Parathyroid adenoma (tissue), 2 donors: ENCODE results near the gene GPX5.

Experiments
- H2AFZ ChIP-seq: fragments of 300-600 bp; sonication (generic); one replicate; pipeline ENCODE4 v1.7.0; 2017; ENCODE audit warnings: antibody characterized with exemption, mild to moderate bottlenecking
- H3K27ac ChIP-seq: fragments of 300-600 bp; sonication (generic); one replicate; pipeline ENCODE4 v1.7.0; 2017
- H3K27me3 ChIP-seq: fragments of 300-600 bp; sonication (generic); one replicate; pipeline ENCODE4 v1.7.0; 2017; ENCODE audit warnings: low read length; ENCODE audit not compliant: control insufficient read depth, insufficient read depth
- H3K36me3 ChIP-seq: fragments of 300-600 bp; sonication (generic); one replicate; pipeline ENCODE4 v1.7.0; 2017; ENCODE audit warnings: low read length; ENCODE audit not compliant: control insufficient read depth, insufficient read depth
- H3K4me1 ChIP-seq: fragments of 300-600 bp; sonication (generic); one replicate; pipeline ENCODE4 v1.7.0; 2017; ENCODE audit warnings: control low read depth
- H3K4me2 ChIP-seq: fragments of 300-600 bp; sonication (generic); one replicate; pipeline ENCODE4 v1.7.0; 2017; ENCODE audit warnings: low read length
- H3K4me3 ChIP-seq: fragments of 300-600 bp; sonication (generic); one replicate; pipeline ENCODE4 v1.7.0; 2017; ENCODE audit warnings: low read depth, low read length
- H3K79me2 ChIP-seq: fragments of 300-600 bp; sonication (generic); one replicate; pipeline ENCODE4 v1.7.0; 2017; ENCODE audit warnings: control low read depth
- H3K9ac ChIP-seq: fragments of 300-600 bp; sonication (generic); one replicate; pipeline ENCODE4 v1.7.0; 2017; ENCODE audit warnings: mild to moderate bottlenecking
- H3K9me3 ChIP-seq: fragments of 300-600 bp; sonication (generic); one replicate; pipeline ENCODE4 v1.7.0; 2017; ENCODE audit warnings: low read length; ENCODE audit not compliant: control insufficient read depth
- CTCF ChIP-seq: fragments of 300-600 bp; sonication (generic); IDR thresholded peaks from one replicate; pipeline ENCODE4 v1.7.0; 2017; ENCODE audit warnings: antibody characterized with exemption, mild to moderate bottlenecking
- donor health status: primary hyperparathyroidism.

GPX5 gene

GRCh38 chr6:28486988-28487742 lies 38.5 kb upstream of the GPX5 start:
- no peak overlapping the region for H2AFZ ChIP-seq
- no peak overlapping the region for H3K27ac ChIP-seq
- no peaks in the 10 kb centered on the region for H3K27me3 ChIP-seq
- H3K36me3 ChIP-seq = no peaks in the 10 kb centered on the region
- H3K4me3 ChIP-seq = no peak overlapping the region
- no peak for TF ChIP-seq CTCF
- no peak overlapping the region for H3K9ac ChIP-seq
- no peaks in the 10 kb centered on the region for H3K4me1 ChIP-seq
- no peak overlapping the region for H3K4me2 ChIP-seq
- H3K79me2 ChIP-seq = no peaks in the 10 kb centered on the region
- H3K9me3 ChIP-seq = no peaks in the 10 kb centered on the region

- H3K9ac ChIP-seq = no peak overlapping the region
- no peaks in the 10 kb centered on the region for H3K36me3 ChIP-seq
- H3K79me2 ChIP-seq = no peaks in the 10 kb centered on the region
- no peak overlapping the region for H3K4me3 ChIP-seq
- no peak overlapping the region for H3K27ac ChIP-seq
- no peak overlapping the region for H2AFZ ChIP-seq
- H3K9me3 ChIP-seq = no peaks in the 10 kb centered on the region
- no peak overlapping the region for H3K4me2 ChIP-seq
- no peaks in the 10 kb centered on the region for H3K27me3 ChIP-seq
- TF ChIP-seq CTCF = no peak
- H3K4me1 ChIP-seq = no peaks in the 10 kb centered on the region
These were observed 36.7 kb upstream of the GPX5 start for GRCh38 chr6:28488916-28489365.

- no peaks in the 10 kb centered on the region for H3K79me2 ChIP-seq
- H3K4me2 ChIP-seq = no peak overlapping the region
- no peaks in the 10 kb centered on the region for H3K36me3 ChIP-seq
- H3K27ac ChIP-seq = no peak overlapping the region
- TF ChIP-seq CTCF = no peak
- H2AFZ ChIP-seq = no peak overlapping the region
- no peak overlapping the region for H3K9ac ChIP-seq
- H3K4me1 ChIP-seq = no peaks in the 10 kb centered on the region
- peak overlapping the region; percentile 11 for H3K4me3 ChIP-seq
- H3K27me3 ChIP-seq = no peaks in the 10 kb centered on the region
- no peaks in the 10 kb centered on the region for H3K9me3 ChIP-seq
These were observed 36.1 kb upstream of the GPX5 start for GRCh38 chr6:28489366-28490204.

GRCh38 chr6:28490205-28490890 lies 35.3 kb upstream of the GPX5 start:
- H3K27ac ChIP-seq = no peak overlapping the region
- no peak for TF ChIP-seq CTCF

More at GRCh38 chr6:28490205-28490890, 35.3 kb upstream of the GPX5 start:
- Histone ChIP-seq H3K4me3 (peak overlapping the region; percentile 11), H3K9me3 (no peaks in the 10 kb centered on the region), H3K9ac (no peak overlapping the region), H3K36me3 (no peaks in the 10 kb centered on the region), H3K4me2 (no peak overlapping the region), H3K27me3 (no peaks in the 10 kb centered on the region), H3K4me1 (no peaks in the 10 kb centered on the region), H2AFZ (no peak overlapping the region), H3K79me2 (no peaks in the 10 kb centered on the region)
